HEK293 (cell line): ENCODE data around the gene PHACTR1.
A peak's percentile ranks its signal among the peaks of the same experiment; 100 is the strongest.

Experiments used
- ELK4 ChIP-seq: IDR thresholded peaks from 2 replicates; pipeline ENCODE4 v1.6.1; 2011; ENCODE audit warnings: mild to moderate bottlenecking, low read depth, low read length, borderline replicate concordance
- GFI1B ChIP-seq: fragments of 450-650 bp; formaldehyde crosslinking; IDR thresholded peaks from 2 replicates; pipeline ENCODE4 v1.5.1; 2016; ENCODE audit warnings: missing biosample characterization, missing genetic modification characterization
- HOXD13 ChIP-seq: sonication (generic); formaldehyde crosslinking; IDR thresholded peaks from 2 replicates; pipeline ENCODE4 v1.8.0; 2022; ENCODE audit warnings: missing genetic modification reagents, borderline replicate concordance
- IKZF3 ChIP-seq: fragments of 450-650 bp; IDR thresholded peaks from 2 replicates; pipeline ENCODE4 v1.5.0; 2018; ENCODE audit warnings: missing biosample characterization, mild to moderate bottlenecking, missing genetic modification characterization, moderate library complexity
- KLF17 ChIP-seq: fragments of 450-650 bp; formaldehyde crosslinking; IDR thresholded peaks from 2 replicates; pipeline ENCODE4 v1.5.1; 2016; ENCODE audit warnings: missing biosample characterization, missing genetic modification characterization
- PATZ1 ChIP-seq: fragments of 450-650 bp; formaldehyde crosslinking; IDR thresholded peaks from 2 replicates; pipeline ENCODE4 v1.5.1; 2016; ENCODE audit warnings: missing biosample characterization, missing genetic modification characterization
- PRDM1 ChIP-seq: fragments of 450-650 bp; formaldehyde crosslinking; IDR thresholded peaks from 2 replicates; pipeline ENCODE4; 2016; ENCODE audit warnings: missing biosample characterization, missing genetic modification characterization
- REPIN1 ChIP-seq: fragments of 450-650 bp; formaldehyde crosslinking; IDR thresholded peaks from 2 replicates; pipeline ENCODE4 v1.5.1; 2017; ENCODE audit warnings: missing biosample characterization, missing genetic modification characterization, low read depth
- REST ChIP-seq: fragments of 450-650 bp; formaldehyde crosslinking; IDR thresholded peaks from 2 replicates; pipeline ENCODE4 v1.5.1; 2016; ENCODE audit warnings: missing biosample characterization, missing genetic modification characterization
- SP2 ChIP-seq: fragments of 450-650 bp; formaldehyde crosslinking; IDR thresholded peaks from 2 replicates; pipeline ENCODE4 v1.5.1; 2016; ENCODE audit warnings: missing biosample characterization, missing genetic modification characterization
- SP3 ChIP-seq: fragments of 450-650 bp; formaldehyde crosslinking; IDR thresholded peaks from 2 replicates; pipeline ENCODE4 v1.5.1; 2016; ENCODE audit warnings: missing biosample characterization, missing genetic modification characterization
- WT1 ChIP-seq: fragments of 450-650 bp; formaldehyde crosslinking; IDR thresholded peaks from 2 replicates; pipeline ENCODE4 v1.5.1; 2016; ENCODE audit warnings: missing biosample characterization, missing genetic modification characterization
- ZBTB17 ChIP-seq: fragments of 450-650 bp; formaldehyde crosslinking; IDR thresholded peaks from 2 replicates; pipeline ENCODE4 v1.5.1; 2016; ENCODE audit warnings: missing biosample characterization, missing genetic modification characterization
- ZBTB48 ChIP-seq: fragments of 450-650 bp; formaldehyde crosslinking; IDR thresholded peaks from 2 replicates; pipeline ENCODE4 v1.5.1; 2016; ENCODE audit warnings: missing biosample characterization, missing genetic modification characterization
- ZFP37 ChIP-seq: fragments of 450-650 bp; formaldehyde crosslinking; IDR thresholded peaks from 2 replicates; pipeline ENCODE4 v1.5.1; 2016; ENCODE audit warnings: missing biosample characterization, missing genetic modification characterization
- ZFP41 ChIP-seq: fragments of 450-650 bp; formaldehyde crosslinking; IDR thresholded peaks from 2 replicates; pipeline ENCODE4 v1.5.1; 2016; ENCODE audit warnings: missing biosample characterization, missing genetic modification characterization, borderline replicate concordance
- ZNF10 ChIP-seq: fragments of 450-650 bp; formaldehyde crosslinking; IDR thresholded peaks from 2 replicates; pipeline ENCODE4 v1.5.1; 2017; ENCODE audit warnings: missing biosample characterization, missing genetic modification characterization
- ZNF202 ChIP-seq: fragments of 450-650 bp; formaldehyde crosslinking; IDR thresholded peaks from 2 replicates; pipeline ENCODE4 v1.5.1; 2016; ENCODE audit warnings: missing biosample characterization, missing genetic modification characterization, borderline replicate concordance
- ZNF239 ChIP-seq: fragments of 450-650 bp; formaldehyde crosslinking; IDR thresholded peaks from 2 replicates; pipeline ENCODE4 v1.5.1; 2016; ENCODE audit warnings: missing biosample characterization, missing genetic modification characterization
- ZNF24 ChIP-seq: fragments of 450-650 bp; formaldehyde crosslinking; IDR thresholded peaks from 2 replicates; pipeline ENCODE4 v1.5.1; 2016; ENCODE audit warnings: missing biosample characterization, missing genetic modification characterization
- ZNF398 ChIP-seq: fragments of 450-650 bp; formaldehyde crosslinking; IDR thresholded peaks from 2 replicates; pipeline ENCODE4 v1.5.1; 2017; ENCODE audit warnings: missing biosample characterization, missing genetic modification characterization
- ZNF521 ChIP-seq: fragments of 450-650 bp; formaldehyde crosslinking; IDR thresholded peaks from 2 replicates; pipeline ENCODE4 v1.5.1; 2017; ENCODE audit warnings: missing biosample characterization, mild to moderate bottlenecking, missing genetic modification characterization
- ZNF660 ChIP-seq: fragments of 450-650 bp; IDR thresholded peaks from 2 replicates; pipeline ENCODE4 v1.5.1; 2018; ENCODE audit warnings: missing biosample characterization, mild to moderate bottlenecking, missing genetic modification characterization
- ZNF670 ChIP-seq: fragments of 450-650 bp; formaldehyde crosslinking; IDR thresholded peaks from 2 replicates; pipeline ENCODE4 v1.5.1; 2016; ENCODE audit warnings: missing biosample characterization, missing genetic modification characterization, low read depth
- ZNF707 ChIP-seq: fragments of 450-650 bp; formaldehyde crosslinking; IDR thresholded peaks from 2 replicates; pipeline ENCODE4 v1.5.1; 2016; ENCODE audit warnings: missing biosample characterization, missing genetic modification characterization
- ZSCAN16 ChIP-seq: fragments of 450-650 bp; formaldehyde crosslinking; IDR thresholded peaks from 2 replicates; pipeline ENCODE4 v1.5.1; 2016; ENCODE audit warnings: missing biosample characterization, missing genetic modification characterization
- ZSCAN18 ChIP-seq: fragments of 450-650 bp; formaldehyde crosslinking; IDR thresholded peaks from 2 replicates; pipeline ENCODE4 v1.5.1; 2016; ENCODE audit warnings: missing biosample characterization, missing genetic modification characterization
- ZSCAN30 ChIP-seq: fragments of 450-650 bp; IDR thresholded peaks from 2 replicates; pipeline ENCODE4 v1.5.1; 2018; ENCODE audit warnings: missing biosample characterization, mild to moderate bottlenecking, missing genetic modification characterization, moderate library complexity
- ZXDB ChIP-seq: fragments of 450-650 bp; formaldehyde crosslinking; IDR thresholded peaks from 2 replicates; pipeline ENCODE4 v1.5.1; 2016; ENCODE audit warnings: missing biosample characterization, missing genetic modification characterization

The PHACTR1 gene

GRCh38 chr6:13012977-13013680 lies 296.6 kb downstream of the PHACTR1 start (continued):
- TF ChIP-seq PATZ1 (no peak; the same call in 1 of the 2 replicates), ZSCAN30 (0 out of 2 replicates have a peak, but pooled peaks have one; percentile 10), ZBTB48 (tag by site-specific recombination) (no peak), ZNF398 (peak; percentile 23), REPIN1 (no peak), ZSCAN18 (no peak), ZNF707 (tag by site-specific recombination) (no peak), WT1 (tag by site-specific recombination) (0 out of 2 replicates have a peak, but pooled peaks have one; percentile 12), ZSCAN16 (no peak), ZNF239 (tag by site-specific recombination) (no peak), ELK4 (no peak), ZFP37 (tag by site-specific recombination) (no peak), GFI1B (peak; percentile 92), ZNF24 (tag by site-specific recombination) (no peak), SP2 (peak; percentile 56), IKZF3 (tag by site-specific recombination) (0 out of 2 replicates have a peak, but pooled peaks have one; percentile 2), ZNF10 (tag by site-specific recombination) (no peak), ZNF202 (tag by site-specific recombination) (no peak), SP3 (tag by site-specific recombination) (peak; percentile 72), HOXD13 (no peak), ZNF670 (no peak), ZBTB17 (tag by site-specific recombination) (no peak), ZNF660 (no peak), KLF17 (tag by site-specific recombination) (no peak), ZXDB (tag by site-specific recombination) (peak; percentile 80), PRDM1 (peak; percentile 88), REST (tag by site-specific recombination) (no peak), ZNF521 (no peak), ZFP41 (tag by site-specific recombination) (no peak)
